NCI-H1092 treated with DMSO at 0.1 percent for 48 hours (cell line): ENCODE measurements around the gene FAM170B.
A peak's percentile ranks its signal among the peaks of the same experiment; 100 is the strongest.

ENCODE experiments used
- DNase-seq: peaks from one replicate; lab custom pipeline; 2025; lab: John Stamatoyannopoulos, UW

FAM170B gene

DNA sequence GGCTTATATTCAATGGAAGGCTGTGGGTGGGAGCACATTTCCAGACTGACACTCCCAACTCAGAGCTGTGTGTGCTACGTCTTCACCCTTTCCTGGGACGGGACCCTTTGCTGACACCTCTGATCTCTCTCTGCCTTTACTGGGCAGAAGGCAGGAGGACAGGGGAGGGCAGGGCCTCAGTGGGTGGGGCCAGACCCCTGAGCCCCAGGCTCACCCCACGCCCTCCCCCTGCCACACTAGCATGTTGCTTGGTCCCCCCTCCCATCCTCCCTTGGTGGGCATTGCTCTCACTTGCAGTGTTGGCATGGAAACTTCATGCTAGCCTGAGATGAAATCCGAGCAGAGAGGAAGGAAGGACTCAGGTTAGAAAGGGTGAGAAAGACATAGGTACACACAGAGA is 36.0 kb upstream of the FAM170B start:
- DNase-seq, result no peak

DNA sequence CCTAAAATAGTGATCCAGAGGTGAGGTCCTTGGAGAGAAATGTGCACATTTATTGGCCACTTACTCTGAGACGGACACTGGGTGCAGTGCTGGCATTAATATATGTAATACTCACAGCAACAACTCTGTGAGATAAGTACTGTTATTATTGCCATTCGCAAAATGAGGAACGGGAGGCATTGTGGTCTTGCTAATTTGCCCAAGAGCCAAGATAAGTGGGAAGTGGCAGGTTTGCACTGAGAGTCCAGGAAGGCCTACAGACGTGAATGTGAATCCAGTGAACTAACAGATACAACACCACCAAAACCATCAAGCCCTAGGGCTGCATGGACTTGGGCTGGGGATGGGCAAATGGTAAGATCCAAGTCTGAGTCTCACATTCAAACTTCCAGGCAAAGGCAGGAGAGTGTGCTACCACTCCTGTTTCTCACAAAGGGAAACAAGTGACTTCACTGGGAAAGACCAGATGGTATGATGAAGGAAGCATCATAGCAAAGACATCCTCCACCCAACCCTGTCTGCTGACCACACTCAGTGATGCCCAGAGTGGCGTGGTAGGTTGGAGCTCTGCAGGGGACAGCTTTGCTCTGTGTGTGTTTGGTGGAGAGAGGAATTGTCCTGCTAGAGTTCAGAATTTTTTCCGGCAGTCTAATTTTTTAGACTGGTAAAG is 35.1 kb upstream of the FAM170B start:
- no peak for DNase-seq

- no peak for DNase-seq
These were observed 34.3 kb upstream of the FAM170B start for GRCh38 chr10:49168171-49168540.

DNA sequence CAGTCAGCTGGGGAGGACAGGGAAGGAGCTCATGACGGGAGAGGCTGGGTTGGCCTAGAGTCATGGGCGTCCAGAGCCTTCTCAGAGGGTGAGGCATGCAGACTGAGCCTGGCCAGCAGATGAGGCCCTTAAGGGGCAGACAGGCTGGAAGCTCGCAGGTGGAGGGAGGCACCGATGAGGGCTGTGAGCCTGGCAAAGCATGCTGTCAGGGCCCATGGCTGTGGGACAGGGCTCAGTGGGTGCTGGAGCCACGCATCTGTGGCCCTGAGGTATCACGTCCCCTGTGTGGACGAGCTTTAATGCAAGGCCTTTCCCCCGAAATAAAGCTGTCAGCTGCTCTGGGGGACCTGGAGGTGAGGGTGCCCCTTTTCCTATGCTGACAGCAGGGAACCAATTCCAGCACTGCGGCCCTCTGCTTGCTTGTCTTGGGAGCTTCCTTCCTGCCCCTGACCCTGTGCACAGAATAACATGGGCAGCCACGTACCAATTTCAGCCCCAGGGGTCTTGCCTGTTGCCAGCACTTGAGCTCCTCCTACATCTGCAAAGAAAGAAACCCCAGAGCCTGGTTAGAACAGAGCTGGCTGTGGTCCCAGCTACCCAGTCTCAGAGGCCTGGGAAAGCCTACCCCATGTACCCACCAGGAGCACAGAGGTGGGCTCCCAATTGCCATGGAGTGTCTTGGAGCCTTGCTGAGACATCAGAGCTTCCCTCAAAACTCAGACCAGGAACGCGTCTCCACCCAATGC is 33.8 kb upstream of the FAM170B start:
- DNase-seq, result no peak

DNA sequence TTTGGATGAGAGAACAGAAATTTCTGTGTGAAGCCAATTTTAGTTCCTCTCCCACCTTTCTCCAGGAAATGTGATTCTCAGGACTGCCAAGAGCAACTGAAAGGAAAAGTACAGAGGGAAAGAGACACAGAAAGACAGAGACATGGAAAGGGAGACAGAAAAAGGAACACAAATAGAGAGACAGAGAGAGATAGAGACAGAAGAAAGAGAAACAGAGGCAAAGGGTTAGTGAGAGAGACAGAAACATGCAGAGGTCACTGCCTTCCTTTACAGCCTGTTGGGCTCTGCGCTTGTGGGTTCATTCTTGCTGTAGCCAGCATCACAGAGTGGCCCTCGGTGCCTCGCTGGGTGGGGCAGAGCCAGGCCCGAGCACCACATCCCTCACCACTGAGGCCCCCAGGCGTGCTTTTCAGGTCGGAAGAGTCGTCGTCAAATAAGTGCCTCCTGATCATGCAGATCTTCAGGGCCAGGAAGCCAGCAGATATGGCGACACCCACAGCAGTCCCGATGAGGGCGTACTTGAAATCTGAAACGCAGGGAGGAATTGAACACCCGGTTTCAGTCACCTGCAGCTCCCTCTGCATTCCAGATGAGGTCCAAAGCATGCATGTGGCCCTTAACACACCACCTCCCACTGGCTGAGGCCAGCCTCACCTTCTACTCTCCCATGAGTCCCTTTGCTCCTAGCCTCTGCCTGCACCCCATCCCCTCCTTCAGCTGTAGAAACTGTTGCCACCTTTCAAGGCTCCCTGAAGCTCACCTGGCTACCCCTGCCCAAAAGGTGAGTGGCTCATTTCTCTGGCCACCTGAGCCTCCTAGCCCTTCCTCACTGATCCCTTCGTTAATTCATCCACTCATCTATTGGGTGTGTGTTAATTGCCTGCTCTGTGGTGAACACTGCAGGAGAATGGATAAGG is 32.9 kb upstream of the FAM170B start:
- DNase-seq, result no peak

DNA sequence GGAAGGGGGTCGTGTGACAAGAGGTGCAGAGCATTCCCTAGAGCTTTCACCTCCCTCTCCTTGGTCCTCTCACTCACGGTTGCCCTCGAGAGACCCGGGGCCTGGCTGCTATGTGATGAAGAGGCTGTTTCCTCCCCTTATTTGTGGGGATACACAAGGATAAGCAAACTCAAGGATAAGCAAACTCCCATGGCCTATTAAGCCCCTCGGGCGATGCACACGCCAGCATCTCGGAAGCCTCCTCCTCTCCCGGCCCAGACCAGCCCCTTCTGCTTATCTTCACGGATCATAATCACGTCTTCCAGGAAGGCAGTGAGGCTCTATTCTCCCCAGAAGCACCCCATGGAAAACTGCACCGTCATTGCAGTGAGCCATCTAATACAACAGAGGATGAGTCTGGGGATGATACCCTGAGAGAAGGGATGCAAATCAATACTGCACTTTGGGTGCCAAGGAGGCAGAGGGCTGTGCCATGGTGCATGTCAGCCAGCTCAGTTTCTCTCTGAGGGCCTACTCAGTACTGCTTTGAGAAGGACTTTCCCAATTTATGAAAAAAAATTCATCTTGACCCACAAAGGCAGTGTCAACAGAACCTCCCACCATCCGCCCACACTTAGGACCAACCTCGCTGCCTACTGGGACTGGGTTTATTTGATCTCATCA is 32.1 kb upstream of the FAM170B start:
- DNase-seq, result no peak

- no peak for DNase-seq
These were observed 31.4 kb upstream of the FAM170B start for GRCh38 chr10:49165259-49165658.

- DNase-seq, result peak; percentile 11
These were observed 30.9 kb upstream of the FAM170B start for GRCh38 chr10:49164559-49165188.

- no peak for DNase-seq
These were observed 29.9 kb upstream of the FAM170B start for GRCh38 chr10:49163741-49164140.

DNA sequence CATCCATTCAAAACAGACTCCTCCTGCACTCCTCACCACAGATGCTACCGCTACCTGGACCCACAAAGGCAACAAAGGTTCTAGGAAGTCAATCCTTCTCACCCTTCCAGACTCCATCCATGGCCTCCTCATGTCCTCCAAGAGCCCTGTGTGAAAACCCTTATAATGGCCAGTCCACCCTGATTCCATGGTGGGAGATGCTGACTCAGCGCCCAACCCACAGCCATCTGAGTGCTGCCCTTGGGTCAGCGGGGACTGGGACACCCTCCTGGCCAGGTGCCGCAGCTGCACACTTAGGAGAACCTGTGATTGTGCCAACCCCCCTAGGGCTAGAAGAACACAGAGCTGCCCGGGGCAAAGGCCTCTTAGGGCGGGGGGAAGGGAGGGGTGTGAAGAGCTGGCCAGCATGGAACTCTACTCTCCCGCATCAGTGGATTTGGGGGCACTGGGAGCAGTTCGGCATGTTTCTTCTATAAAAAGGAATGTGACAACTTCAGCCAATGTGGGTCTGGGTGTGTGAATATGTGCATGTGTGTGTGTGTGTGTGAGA is 29.0 kb upstream of the FAM170B start:
- no peak for DNase-seq

DNA sequence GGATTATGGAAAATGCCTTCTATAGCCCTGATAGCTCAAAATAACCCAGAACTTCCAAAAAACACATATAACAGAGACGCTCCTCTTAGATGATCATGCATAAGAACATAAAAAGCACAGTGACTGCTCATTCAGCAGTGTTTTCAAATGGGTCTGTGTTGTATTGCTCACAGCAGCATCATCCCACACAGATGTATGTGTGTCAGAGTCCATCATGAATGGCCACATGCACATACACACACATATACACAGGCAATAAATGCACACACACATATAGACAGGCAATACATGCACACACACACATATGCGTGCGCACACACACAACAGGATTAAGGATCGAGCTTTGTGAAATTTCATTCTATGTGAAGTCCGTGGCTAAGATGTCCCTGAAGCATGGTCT is 28.2 kb upstream of the FAM170B start:
- DNase-seq, result no peak

DNA sequence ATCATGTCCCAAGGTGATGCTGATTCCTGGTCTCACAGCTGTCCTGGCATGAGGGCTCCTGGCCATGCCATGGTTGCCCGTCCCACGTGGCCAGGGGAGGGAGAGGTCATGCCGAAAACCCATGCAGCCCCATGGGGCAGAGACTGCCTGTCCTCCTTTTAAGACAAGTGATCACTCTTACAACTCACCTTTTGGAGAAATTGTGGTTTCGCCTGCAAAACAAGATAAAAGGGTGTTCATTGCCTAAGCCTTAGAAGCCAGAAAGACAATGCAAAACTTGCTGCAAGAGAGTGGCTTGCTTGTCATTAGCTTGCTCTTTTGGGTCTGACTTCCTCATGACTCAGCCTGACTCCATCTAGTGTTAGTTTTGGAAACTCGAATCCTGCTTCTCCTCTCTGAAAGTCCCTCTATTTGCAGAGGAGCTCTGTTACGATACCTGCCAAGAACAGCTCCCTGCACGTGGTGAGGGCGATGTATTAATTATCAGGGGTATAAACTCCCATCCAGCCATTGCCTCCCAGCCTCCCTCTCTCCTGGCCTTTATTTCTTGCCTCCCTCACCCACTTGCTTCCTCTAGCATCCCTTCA is 27.7 kb upstream of the FAM170B start:
- DNase-seq, result peak; percentile 50

DNA sequence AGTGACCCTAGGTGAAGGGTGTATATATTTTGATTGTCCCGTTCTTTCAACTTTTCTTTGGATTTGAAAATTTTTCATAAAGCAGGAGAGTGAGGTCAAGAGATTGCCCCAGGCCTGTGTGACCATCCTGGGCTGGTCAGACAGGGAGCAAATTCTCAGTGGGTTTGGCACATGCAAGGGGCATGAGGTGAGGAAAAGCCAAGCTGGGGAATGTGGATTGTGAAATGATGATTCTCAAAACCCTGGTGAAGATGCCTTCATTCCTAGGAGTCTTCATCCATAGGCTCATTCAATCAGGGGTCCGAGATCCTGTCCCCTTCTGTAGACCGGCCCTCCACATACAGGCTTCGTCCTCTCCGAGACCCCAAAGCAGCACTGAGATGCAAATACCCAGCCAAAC is 27.0 kb upstream of the FAM170B start:
- DNase-seq, result no peak

DNA sequence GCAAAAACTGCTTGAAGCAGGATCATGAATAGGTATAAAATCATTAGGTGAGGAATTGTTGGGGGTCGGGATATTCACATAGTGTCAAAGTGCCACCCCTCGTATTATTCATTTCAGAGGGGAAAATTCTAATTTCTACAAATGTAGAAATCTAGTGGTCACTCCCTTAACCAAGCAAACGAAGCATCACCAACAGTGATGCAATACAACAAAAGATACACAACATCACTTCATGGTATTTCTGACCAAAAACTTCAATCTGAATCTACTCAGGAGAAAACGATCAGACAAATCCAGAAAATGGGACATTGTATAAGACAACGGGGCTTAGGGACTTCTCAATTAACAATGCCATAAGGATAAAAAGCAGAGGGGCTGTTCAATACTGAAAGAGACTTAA is 26.3 kb upstream of the FAM170B start:
- DNase-seq, result no peak

GRCh38 chr10:49158915-49159314 is 25.1 kb upstream of the FAM170B start:
- DNase-seq, result no peak

GRCh38 chr10:49158404-49158803 is 24.6 kb upstream of the FAM170B start:
- DNase-seq, result no peak

DNA sequence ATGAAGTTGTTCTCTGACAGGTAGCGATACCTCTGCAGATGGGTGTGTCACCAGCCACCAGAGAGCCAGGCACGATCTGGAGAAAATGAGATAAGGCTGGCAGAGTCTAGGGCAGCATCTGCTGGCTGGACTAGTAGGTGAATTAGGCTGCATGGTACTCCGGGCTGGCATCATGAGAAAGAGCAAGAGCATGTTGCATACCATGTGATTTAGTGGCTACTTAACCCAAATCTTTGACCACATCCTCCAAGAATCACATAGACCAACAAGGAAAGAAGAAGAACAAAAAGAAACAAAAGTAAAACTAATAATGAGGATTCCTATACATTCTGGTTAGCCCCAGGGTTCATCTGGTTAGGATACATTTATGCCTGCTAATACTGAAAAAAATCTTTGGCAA is 23.4 kb upstream of the FAM170B start:
- no peak for DNase-seq

DNA sequence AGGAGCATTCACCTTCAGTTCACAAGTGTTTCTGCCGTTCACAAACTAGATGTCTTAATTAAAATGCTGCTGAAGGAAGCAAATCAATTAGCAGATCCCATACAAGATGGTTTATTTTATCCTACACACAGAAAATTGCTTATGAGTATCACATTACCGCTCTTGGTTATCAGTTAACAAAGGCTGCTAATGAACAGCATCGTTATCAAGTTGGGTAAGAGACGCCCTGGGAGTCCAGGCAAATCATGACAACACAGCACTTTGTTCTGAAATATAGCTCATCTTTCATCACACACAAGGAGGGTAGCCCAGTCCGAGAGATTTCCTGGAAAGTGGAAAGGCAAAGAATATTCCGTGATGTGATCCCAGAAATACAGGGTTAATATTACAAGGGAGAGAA is 20.8 kb upstream of the FAM170B start:
- no peak for DNase-seq

GRCh38 chr10:49153971-49154370 is 20.1 kb upstream of the FAM170B start:
- DNase-seq, result no peak

GRCh38 chr10:49153115-49153514 is 19.3 kb upstream of the FAM170B start:
- no peak for DNase-seq

DNA sequence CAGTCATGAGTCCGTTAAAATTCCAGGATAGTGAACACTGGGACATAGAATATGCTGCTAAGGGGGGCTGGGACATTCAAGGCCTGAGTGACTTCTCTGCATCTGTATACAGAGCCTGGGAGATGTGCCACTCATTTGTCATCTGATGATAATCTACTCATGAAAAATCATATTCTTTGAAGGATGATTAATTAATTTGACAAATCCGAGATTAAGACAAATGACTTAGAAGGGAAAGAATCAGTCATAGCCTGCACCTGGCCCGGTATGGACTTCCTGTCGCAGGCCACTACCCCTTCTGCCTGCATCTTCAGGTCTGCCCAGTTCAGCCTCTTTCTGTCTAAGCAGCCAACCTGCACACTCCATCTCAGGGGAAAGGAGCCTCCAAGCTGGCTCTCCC is 18.8 kb upstream of the FAM170B start:
- no peak for DNase-seq
